GM10248 (cell line): Measurements from ENCODE around the gene SETD6.

Source experiments
- CTCF ChIA-PET: fragments of 300-600 bp; sonication (Branson Sonifier 250); formaldehyde crosslinking; extraction: SDS; loops from one replicate; lab custom pipeline; 2021; ENCODE audit warnings: antibody characterized with exemption; lab: Yijun Ruan, JAX
- POLR2A ChIA-PET: fragments of 350-650 bp; sonication (Branson Sonifier 250); formaldehyde crosslinking; extraction: SDS; loops from one replicate; lab custom pipeline; 2020; ENCODE audit warnings: antibody characterized with exemption; lab: Yijun Ruan, JAX
- DNase-seq: peaks from one replicate; pipeline ENCODE4 v3.0.0; 2012; ENCODE audit errors: extremely low spot score
- TF ChIP-seq, protein P1 (sequence below): IDR thresholded peaks from 2 replicates; pipeline ENCODE4 v1.5.1; 2012; ENCODE audit warnings: mild to moderate bottlenecking, low read depth; ENCODE audit errors: extremely low read depth, missing control alignments, control extremely low read depth

SETD6 gene

DNA sequence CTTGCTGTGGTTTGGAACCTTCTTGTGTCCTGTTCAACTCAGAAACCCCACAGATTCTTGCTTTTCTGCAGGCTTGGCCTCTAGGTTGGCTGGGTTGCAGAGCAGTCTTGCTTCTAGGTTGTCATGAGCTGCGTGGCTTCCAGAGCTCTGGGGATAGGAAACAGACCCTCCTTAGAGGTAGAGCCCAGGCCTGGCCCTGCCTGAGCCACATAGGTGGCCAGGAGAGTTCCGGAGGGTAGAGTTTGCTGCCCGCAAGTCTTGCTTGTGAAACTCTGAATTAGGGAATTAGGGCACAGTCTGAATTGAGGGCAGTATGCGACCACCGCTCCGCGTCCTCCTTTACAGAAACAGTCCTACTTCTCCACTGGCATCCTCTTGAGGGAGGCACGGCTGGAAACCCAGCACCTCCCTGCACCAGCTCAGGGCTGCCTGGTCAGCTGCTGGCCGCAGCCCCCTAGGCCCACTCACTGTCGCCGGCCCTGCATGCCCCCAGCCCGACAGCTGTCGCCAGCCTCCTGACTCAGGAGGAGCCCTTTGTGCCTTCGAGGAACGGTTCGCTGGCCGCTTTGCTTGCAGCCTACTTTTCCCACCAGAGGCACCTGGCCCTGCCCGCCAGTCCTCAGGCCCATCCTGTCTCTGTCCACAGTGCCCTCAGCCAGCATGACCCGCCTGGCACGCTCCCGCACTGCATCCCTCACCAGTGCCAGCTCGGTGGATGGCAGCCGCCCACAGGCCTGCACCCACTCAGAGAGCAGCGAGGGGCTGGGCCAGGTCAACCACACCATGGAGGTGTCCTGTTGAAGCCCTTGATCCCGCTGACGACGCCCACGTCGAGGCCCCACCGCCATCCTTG lies 4.3 kb upstream of the SETD6 start:
- TF ChIP-seq, protein P1, sequence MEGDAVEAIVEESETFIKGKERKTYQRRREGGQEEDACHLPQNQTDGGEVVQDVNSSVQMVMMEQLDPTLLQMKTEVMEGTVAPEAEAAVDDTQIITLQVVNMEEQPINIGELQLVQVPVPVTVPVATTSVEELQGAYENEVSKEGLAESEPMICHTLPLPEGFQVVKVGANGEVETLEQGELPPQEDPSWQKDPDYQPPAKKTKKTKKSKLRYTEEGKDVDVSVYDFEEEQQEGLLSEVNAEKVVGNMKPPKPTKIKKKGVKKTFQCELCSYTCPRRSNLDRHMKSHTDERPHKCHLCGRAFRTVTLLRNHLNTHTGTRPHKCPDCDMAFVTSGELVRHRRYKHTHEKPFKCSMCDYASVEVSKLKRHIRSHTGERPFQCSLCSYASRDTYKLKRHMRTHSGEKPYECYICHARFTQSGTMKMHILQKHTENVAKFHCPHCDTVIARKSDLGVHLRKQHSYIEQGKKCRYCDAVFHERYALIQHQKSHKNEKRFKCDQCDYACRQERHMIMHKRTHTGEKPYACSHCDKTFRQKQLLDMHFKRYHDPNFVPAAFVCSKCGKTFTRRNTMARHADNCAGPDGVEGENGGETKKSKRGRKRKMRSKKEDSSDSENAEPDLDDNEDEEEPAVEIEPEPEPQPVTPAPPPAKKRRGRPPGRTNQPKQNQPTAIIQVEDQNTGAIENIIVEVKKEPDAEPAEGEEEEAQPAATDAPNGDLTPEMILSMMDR, result no peak
- DNase-seq, result no peak
- ChIA-PET CTCF (interaction anchor here (1.0 to 4.7 kb wide), 11 partner anchors 10 to 220 kb away, joined by 3 to 44 read pairs (median 4); partner anchors contain the start of gene NDRG4), POLR2A (no interaction called here)

DNA sequence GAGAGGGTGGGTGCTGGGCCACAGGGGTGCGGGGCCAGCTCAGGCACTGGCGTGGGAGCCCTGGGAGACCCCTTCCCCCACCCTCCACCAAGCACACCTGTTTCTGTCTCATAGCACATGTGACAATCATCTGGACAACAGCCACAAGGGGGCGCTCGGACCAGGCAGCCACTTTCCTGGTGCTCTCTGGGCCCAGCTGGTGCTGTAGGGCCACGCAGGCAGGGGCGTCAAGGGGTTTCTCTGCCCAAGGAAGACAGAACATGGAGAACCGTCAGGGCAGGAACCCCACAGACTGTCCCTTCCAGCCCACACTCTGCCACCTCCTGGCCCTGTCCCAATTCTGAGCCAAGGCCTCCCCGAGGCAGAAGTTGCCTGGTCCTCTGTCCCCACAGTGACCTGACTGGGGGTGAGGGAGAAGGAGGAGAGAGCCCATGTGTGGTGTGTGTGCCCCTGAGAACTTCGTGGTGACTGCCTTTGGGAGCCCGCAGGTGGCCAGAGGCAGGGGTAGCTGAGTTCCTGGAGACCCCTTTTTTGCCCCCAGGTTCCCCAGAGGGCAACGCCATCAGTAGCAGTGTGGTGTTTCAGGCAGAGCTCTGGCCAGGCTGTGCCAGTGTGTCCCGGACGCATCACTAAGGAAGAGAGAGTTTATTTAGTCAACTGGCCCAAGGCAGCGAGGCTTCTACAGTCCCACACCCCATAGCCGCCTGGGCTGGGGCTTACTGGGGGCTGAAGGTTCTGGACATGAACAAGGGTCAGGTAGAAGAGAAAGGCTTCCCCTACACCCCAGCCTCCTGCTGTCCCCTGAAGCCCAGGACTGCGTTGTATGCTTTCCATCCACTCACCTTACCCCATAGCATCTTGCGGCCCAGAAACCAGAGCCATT lies 3.1 kb upstream of the SETD6 start:
- TF ChIP-seq, protein P1, result peak; percentile 85
- CTCF ChIA-PET, result interaction anchor here (0.7 to 4.7 kb wide), 14 partner anchors 8 to 244 kb away, joined by 3 to 44 read pairs (median 4); partner anchors contain the start of gene NDRG4
- POLR2A ChIA-PET, result no interaction called here
- peak; percentile 78 for DNase-seq

DNA sequence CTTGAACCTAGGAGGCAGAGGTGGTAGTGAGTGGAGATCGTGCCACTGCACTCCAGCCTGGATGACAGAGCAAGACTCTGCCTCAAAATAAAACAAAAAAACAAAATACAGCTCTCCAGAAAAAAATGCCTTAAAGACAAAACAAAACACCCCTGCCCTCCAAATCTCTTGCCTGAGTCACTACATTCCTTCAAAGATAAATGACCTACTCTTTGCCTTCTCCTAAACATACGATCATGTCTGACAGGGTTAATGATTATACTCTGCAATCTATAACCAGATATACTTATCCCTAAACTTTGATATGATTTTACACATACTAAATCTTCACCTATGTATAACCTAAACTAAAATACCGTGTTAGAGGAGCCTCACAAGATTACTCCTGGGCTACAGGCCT lies 1.4 kb upstream of the SETD6 start:
- CTCF ChIA-PET, result interaction anchor here (0.8 to 4.7 kb wide), 9 partner anchors 12 to 242 kb away, joined by 3 to 44 read pairs (median 3); partner anchors contain the start of gene NDRG4
- DNase-seq, result no peak

DNA sequence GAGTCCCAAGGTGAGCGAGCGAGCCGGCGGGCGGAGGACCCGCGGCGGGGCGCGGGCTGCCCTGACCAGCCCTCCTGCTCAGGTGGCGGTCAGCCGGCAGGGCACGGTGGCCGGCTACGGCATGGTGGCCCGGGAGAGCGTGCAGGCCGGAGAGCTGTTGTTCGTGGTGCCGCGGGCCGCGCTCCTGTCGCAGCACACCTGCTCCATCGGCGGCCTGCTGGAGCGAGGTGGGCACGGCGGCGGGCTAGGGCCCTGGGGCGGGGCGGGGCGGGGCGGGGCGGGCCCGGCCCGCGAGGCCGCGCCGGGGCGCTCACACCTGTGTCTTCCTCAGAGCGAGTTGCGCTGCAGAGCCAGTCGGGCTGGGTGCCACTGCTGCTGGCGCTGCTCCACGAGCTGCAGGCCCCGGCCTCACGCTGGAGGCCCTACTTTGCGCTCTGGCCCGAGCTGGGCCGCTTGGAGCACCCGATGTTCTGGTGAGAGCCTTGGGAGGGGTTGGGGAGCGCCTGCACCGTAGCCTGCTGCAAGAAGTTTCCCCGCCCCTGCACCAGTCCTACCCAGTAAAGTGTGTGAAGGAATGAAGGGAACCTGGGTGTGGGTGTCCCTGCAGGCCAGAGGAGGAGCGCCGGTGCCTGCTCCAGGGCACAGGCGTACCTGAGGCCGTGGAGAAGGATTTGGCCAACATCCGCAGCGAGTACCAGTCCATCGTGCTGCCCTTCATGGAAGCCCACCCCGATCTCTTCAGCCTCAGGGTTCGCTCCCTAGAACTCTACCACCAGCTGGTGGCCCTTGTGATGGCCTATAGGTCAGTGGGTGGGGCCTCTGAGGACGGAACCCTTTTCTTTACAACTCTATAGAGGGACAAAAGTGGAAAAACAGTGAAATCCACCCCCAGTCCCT lies 802 bp downstream of the SETD6 start:
- peak; percentile 67 for DNase-seq
- ChIA-PET POLR2A (no interaction called here), CTCF (interaction anchor here (0.6 to 1.2 kb wide), 4 partner anchors 9 to 145 kb away, joined by 3 read pairs; no protein-coding TSS in a partner anchor)
- TF ChIP-seq, protein P1, result no peak

More for the DNA sequence above, 1.4 kb upstream of the SETD6 start:
- POLR2A ChIA-PET, result interaction anchor here (0.6 kb wide), 1 partner anchor 162 kb away, joined by 3 read pairs; no protein-coding TSS in a partner anchor
- TF ChIP-seq, protein P1, result no peak

DNA sequence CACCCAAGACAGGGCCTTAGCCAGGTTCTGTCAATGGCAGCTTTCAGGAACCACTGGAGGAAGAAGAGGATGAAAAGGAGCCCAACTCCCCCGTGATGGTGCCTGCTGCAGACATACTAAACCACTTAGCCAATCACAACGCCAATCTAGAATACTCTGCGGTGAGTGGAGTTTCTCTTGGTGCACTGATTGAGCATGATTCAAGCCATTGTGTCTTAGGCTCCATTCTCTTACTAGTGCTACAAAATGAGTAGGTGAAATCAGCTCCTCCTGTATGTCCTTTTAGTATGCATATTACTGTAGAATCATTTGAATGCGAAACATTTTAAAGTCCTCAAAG lies 1.4 kb downstream of the SETD6 start:
- ChIA-PET POLR2A (no interaction called here), CTCF (interaction anchor here (0.6 to 1.0 kb wide), 2 partner anchors 14 to 144 kb away, joined by 3 read pairs; no protein-coding TSS in a partner anchor)
- TF ChIP-seq, protein P1, result no peak
- no peak for DNase-seq
